ENCODE data around the gene ARVCF.

DNA sequence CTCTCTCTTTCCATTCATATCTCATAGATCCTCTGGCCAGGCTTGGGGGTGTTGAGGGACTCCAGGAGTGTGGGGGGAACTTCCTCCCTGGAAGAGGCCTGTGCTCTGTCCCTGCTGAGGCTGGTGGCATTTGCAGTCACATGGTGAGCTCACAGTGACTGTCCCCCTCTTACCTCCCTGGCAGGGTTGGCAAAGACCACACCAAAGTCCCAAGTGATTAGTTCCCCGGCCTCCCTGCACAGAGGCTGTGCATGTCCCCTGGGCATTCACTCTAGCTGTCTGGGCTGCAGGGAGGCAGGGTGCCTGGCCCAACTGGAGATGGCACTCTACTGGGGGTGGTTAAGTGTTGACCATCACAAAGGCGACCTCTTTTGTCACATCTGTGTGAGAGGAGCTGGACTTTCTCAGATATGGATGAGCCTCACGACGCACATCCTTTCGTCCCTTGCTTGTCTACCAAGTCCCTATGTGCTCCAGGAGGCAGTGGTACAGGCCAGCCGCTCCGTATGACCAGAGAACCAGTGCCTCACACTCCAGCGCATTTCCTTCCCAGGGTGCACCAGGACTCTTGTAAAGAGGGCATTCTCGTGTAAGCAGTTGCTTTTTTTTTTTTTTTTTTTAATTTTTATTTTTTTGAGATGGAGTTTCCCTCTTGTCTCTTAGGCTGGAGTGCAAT lies 13.1 kb upstream of the ARVCF start:
- no peak for TF ChIP-seq EZH2 (IDR thresholded peaks at IDR 0.05; ENCODE audit: borderline replicate concordance, low read length)
- TF ChIP-seq, protein P1, sequence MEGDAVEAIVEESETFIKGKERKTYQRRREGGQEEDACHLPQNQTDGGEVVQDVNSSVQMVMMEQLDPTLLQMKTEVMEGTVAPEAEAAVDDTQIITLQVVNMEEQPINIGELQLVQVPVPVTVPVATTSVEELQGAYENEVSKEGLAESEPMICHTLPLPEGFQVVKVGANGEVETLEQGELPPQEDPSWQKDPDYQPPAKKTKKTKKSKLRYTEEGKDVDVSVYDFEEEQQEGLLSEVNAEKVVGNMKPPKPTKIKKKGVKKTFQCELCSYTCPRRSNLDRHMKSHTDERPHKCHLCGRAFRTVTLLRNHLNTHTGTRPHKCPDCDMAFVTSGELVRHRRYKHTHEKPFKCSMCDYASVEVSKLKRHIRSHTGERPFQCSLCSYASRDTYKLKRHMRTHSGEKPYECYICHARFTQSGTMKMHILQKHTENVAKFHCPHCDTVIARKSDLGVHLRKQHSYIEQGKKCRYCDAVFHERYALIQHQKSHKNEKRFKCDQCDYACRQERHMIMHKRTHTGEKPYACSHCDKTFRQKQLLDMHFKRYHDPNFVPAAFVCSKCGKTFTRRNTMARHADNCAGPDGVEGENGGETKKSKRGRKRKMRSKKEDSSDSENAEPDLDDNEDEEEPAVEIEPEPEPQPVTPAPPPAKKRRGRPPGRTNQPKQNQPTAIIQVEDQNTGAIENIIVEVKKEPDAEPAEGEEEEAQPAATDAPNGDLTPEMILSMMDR (IDR thresholded peaks at IDR 0.05; ENCODE audit: low read length): no peak

Data from OCI-LY1 (cell line).